ENCODE measurements around the gene ING4. TPM values are rescaled to one million over a fixed set of nuclear protein-coding genes. Genes with fewer than 3 reads are reported as not detected.

The ING4 gene
- total RNA-seq, 1 donor from 2014 or later: 38.0 TPM

DNA sequence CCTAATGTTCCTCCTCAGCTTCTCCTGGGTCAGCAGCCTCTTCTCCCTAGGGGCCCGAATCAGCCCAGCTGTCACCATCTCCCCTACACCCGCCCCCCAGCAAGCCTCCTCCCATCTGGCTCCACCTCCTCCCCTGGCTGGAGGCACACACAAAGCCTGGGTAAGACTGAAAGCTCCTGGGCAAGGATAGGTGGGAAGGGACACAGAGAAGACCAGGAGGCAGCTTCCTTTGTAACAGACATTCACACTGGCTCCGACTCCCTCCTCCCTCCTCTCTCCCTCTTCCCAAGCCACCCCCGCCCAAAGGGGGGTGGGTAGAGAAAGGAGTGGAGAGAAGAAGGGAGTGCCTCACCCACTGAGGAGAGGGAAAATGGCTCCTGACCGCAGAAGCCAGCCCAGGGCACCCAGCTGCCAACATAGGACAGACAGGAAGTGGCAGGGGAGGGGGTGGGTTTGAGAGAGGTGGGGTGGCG is 59.8 kb downstream of the ING4 start:
- no peaks in the 10 kb centered on the region for H3K27me3 ChIP-seq
- intact Hi-C loops (cut with DNase I): no loop called here
- DNase-seq: no peak
- H3K4me3 ChIP-seq: peak overlapping the region; percentile 84
- peaks cover 49% of the 10 kb centered on the region for H3K36me3 ChIP-seq
- peak overlapping the region; percentile 55 for H3K27ac ChIP-seq
- TF ChIP-seq, protein P1, sequence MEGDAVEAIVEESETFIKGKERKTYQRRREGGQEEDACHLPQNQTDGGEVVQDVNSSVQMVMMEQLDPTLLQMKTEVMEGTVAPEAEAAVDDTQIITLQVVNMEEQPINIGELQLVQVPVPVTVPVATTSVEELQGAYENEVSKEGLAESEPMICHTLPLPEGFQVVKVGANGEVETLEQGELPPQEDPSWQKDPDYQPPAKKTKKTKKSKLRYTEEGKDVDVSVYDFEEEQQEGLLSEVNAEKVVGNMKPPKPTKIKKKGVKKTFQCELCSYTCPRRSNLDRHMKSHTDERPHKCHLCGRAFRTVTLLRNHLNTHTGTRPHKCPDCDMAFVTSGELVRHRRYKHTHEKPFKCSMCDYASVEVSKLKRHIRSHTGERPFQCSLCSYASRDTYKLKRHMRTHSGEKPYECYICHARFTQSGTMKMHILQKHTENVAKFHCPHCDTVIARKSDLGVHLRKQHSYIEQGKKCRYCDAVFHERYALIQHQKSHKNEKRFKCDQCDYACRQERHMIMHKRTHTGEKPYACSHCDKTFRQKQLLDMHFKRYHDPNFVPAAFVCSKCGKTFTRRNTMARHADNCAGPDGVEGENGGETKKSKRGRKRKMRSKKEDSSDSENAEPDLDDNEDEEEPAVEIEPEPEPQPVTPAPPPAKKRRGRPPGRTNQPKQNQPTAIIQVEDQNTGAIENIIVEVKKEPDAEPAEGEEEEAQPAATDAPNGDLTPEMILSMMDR (IDR thresholded peaks at IDR 0.05): no peak
- no peak for ATAC-seq
- peaks cover 37% of the 10 kb centered on the region for H3K4me1 ChIP-seq
- no peaks in the 10 kb centered on the region for H3K9me3 ChIP-seq

DNA sequence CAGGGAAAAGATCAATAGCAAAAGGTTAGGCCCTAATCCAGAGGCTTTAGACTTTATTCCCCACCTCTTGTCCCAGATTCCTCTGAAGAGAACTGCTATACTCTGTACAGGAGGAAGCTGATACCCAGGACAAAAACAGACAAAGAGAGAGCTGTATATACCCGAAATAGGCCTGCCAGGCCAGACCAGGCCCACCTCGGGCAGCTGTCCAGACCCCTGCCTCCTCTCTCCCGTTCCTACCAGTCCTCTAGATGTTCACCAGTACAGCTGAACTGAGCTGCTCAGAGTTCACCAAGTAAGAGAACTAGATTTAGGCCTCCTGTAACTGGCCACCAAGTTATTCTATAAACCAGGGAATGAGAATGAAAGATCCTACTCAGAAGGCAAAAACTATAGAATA is 60.4 kb downstream of the ING4 start:
- Histone ChIP-seq H3K27ac (peak overlapping the region; percentile 55), H3K9me3 (no peaks in the 10 kb centered on the region), H3K36me3 (peaks cover 55% of the 10 kb centered on the region), H3K4me3 (no peak overlapping the region), H3K4me1 (peaks cover 37% of the 10 kb centered on the region), H3K27me3 (no peaks in the 10 kb centered on the region)
- ATAC-seq (no peak), DNase-seq (no peak)
- TF ChIP-seq, protein P1 (IDR thresholded peaks at IDR 0.05): no peak
- intact Hi-C loops (cut with DNase I): no loop called here

Other genes starting within 250 kb of the ING4 start
- gene CD27, start 218.2 kb downstream of the ING4 start, total RNA-seq: 1.5 TPM
- gene TAPBPL, start 211.1 kb downstream of the ING4 start, total RNA-seq: 28.4 TPM
- 6.3 TPM for gene VAMP1, start 192.4 kb downstream of the ING4 start, total RNA-seq
- 114 TPM for gene MRPL51, start 169.9 kb downstream of the ING4 start, total RNA-seq
- 26.7 TPM for gene NCAPD2, start 169.0 kb downstream of the ING4 start, total RNA-seq
- 736 TPM for gene GAPDH, start 128.6 kb downstream of the ING4 start, total RNA-seq
- 23.5 TPM for gene IFFO1, start 107.1 kb downstream of the ING4 start, total RNA-seq
- 32.2 TPM for gene NOP2, start 94.8 kb downstream of the ING4 start, total RNA-seq
- gene CHD4, start 55.7 kb downstream of the ING4 start, total RNA-seq: 160 TPM
- gene LPAR5, start 27.2 kb downstream of the ING4 start, total RNA-seq: 2.5 TPM
- 3.8 TPM for gene ACRBP, start 15.7 kb downstream of the ING4 start, total RNA-seq
- 53.6 TPM for gene ZNF384, start 26.3 kb upstream of the ING4 start, total RNA-seq
- 0.20 TPM for gene PIANP, start 37.7 kb upstream of the ING4 start, total RNA-seq
- gene COPS7A, start 60.9 kb upstream of the ING4 start, total RNA-seq: 57.9 TPM
- 118 TPM for gene MLF2, start 90.0 kb upstream of the ING4 start, total RNA-seq
- 323 TPM for gene PTMS, start 103.2 kb upstream of the ING4 start, total RNA-seq
- 1.5 TPM for gene LAG3, start 109.4 kb upstream of the ING4 start, total RNA-seq
- 67.6 TPM for gene CD4, start 126.4 kb upstream of the ING4 start, total RNA-seq
- 17.1 TPM for gene GPR162, start 158.7 kb upstream of the ING4 start, total RNA-seq
- 9.7 TPM for gene P3H3, start 165.3 kb upstream of the ING4 start, total RNA-seq
- 0.32 TPM for gene GNB3, start 177.8 kb upstream of the ING4 start, total RNA-seq
- 1.1 TPM for gene CDCA3, start 188.2 kb upstream of the ING4 start, total RNA-seq
- gene USP5, start 189.0 kb upstream of the ING4 start, total RNA-seq: 63.9 TPM
- 280 TPM for gene TPI1, start 204.4 kb upstream of the ING4 start, total RNA-seq
- 30.2 TPM for gene SPSB2, start 210.2 kb upstream of the ING4 start, total RNA-seq
- gene LRRC23, start 241.7 kb upstream of the ING4 start, total RNA-seq: 13.3 TPM